ENCODE measurements around the gene TUBB2B.
"Not testable (repeated sequence)": the region's sequence is repeated elsewhere in the genome, so short reads cannot be mapped to it uniquely, and the experiment has no call there.

TUBB2B gene

DNA sequence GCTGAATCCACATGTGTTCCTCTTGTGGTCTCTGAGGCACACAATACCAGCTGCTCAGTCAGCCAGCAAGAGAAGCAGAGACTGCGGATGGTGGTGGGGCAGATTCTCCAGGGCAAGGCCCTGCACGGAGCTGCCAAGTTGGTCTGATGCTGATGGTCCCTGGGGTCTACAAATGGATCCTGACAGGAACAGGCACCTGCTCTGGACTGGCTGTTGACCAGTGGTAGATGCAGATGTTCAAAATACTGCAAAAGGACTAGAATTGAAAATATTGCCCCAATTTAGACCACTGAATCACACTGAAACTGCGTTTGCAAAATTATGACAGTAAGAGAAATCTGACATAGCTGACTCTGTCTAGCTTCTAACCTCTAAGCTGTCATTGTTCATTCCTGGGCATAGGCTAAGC, 40.5 kb downstream of the TUBB2B start:
- Histone ChIP-seq H3K27ac (no peak overlapping the region), H3K4me3 (no peak overlapping the region)
- DNase-seq (ENCODE audit: low spot score) = no peak
- TF ChIP-seq, protein P1, sequence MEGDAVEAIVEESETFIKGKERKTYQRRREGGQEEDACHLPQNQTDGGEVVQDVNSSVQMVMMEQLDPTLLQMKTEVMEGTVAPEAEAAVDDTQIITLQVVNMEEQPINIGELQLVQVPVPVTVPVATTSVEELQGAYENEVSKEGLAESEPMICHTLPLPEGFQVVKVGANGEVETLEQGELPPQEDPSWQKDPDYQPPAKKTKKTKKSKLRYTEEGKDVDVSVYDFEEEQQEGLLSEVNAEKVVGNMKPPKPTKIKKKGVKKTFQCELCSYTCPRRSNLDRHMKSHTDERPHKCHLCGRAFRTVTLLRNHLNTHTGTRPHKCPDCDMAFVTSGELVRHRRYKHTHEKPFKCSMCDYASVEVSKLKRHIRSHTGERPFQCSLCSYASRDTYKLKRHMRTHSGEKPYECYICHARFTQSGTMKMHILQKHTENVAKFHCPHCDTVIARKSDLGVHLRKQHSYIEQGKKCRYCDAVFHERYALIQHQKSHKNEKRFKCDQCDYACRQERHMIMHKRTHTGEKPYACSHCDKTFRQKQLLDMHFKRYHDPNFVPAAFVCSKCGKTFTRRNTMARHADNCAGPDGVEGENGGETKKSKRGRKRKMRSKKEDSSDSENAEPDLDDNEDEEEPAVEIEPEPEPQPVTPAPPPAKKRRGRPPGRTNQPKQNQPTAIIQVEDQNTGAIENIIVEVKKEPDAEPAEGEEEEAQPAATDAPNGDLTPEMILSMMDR (IDR thresholded peaks at IDR 0.05) = no peak

- Histone ChIP-seq H3K4me3 (no peak overlapping the region), H3K27ac (no peak overlapping the region)
- TF ChIP-seq, protein P1 (IDR thresholded peaks at IDR 0.05) = no peak
- no peak for DNase-seq (ENCODE audit: low spot score)
Measured at GRCh38 chr6:3183066-3183465, 44.4 kb downstream of the TUBB2B start.

DNA sequence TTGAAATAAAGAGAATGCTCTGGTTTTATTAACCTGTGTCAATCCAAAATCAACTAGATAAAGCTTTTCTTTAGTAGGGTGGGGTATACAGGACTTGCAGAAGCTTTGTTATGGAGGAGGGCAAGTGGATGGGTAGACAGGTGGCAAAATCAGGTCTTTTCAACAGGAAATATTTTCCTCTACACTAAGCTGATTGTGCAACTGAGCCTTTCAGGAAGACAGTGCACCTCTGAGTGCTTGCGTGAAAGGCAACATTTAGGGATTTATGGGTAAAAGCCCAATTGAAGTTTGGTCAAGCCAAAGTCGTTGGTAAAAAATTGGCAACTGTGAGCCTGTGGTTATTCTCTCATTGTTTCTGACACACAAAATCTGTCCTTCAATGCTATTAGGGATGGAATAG, 46.3 kb downstream of the TUBB2B start:
- H3K4me3 ChIP-seq = no peak overlapping the region
- TF ChIP-seq, protein P1 (IDR thresholded peaks at IDR 0.05) = no peak
- H3K27ac ChIP-seq = no peak overlapping the region
- DNase-seq (ENCODE audit: low spot score) = no peak

DNA sequence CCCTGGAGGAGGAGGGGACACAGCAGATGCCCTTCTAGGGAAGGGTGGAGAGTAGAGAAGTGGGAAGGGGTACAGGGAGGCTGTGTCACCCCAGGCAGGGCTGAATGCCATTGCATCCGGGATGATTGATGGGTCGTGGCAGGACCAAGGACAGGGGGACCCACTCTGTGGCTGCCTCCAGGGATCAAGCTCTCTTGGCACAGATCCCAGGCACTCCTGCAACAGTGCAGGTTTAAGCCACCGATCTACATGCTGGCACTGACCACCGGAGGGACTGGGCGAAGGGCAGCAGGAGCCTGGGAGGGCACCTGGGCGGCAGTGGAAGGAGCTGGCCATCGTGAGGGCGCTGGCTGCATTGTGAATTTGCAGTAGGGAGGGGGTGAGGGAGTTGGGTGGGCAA, 47.5 kb downstream of the TUBB2B start:
- not testable (repeated sequence) for DNase-seq (ENCODE audit: low spot score); H3K27ac ChIP-seq
- peak overlapping the region; percentile 55 for H3K4me3 ChIP-seq

DNA sequence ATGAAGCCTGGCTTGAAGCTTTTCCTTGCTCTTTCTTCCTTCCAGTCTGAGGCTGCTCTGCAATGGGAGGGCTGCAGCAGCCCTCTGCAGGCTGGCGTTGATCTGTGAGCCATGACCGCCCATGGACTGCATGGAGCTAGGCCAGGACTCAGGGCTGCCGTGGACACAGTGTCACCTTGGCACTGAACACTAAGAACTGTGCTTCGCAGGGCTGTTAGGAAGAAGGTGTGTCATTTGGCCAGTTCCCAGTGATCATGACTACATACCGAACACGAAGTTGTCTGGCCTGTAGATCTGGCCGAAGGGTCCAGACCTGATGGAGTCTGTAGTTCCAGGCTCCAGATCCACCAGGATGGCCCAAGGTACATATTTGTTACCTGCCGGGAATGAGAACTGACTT, 48.8 kb downstream of the TUBB2B start:
- not testable (repeated sequence) for H3K4me3 ChIP-seq; H3K27ac ChIP-seq; DNase-seq (ENCODE audit: low spot score)

- TF ChIP-seq, protein P1 (IDR thresholded peaks at IDR 0.05) = no peak
- no peak overlapping the region for H3K27ac ChIP-seq
- no peak overlapping the region for H3K4me3 ChIP-seq
- no peak for DNase-seq (ENCODE audit: low spot score)
Measured at GRCh38 chr6:3176562-3177355, 50.7 kb downstream of the TUBB2B start.

GRCh38 chr6:3175715-3176402, 51.6 kb downstream of the TUBB2B start:
- TF ChIP-seq, protein P1 (IDR thresholded peaks at IDR 0.05) = no peak
- Histone ChIP-seq H3K4me3 (no peak overlapping the region), H3K27ac (no peak overlapping the region)
- no peak for DNase-seq (ENCODE audit: low spot score)
